Stimulated activated memory B cell treated with anti-CD40 and anti-IgM and Interleukin-4, amounts not matched to agents 10 μg/mL and 1 μg/mL and 100 μg/mL, for 72 hours (primary cell): Measurements from ENCODE around the gene SNAP47.

Source experiments
- ATAC-seq: fragments of 150-1000 bp; cut with Tn5 transposase; 2 replicates; pipeline ENCODE4 v1.10.0; 2021
- H3K27ac Mint-ChIP-seq: one replicate; pipeline ENCODE4 v1.8.0; 2022; ENCODE audit warnings: mild to moderate bottlenecking, mixed read lengths
- H3K27me3 Mint-ChIP-seq: one replicate; pipeline ENCODE4 v1.8.0; 2022; ENCODE audit warnings: mixed read lengths
- H3K36me3 Mint-ChIP-seq: one replicate; pipeline ENCODE4 v1.8.0; 2022; ENCODE audit warnings: mixed read lengths
- H3K4me1 Mint-ChIP-seq: one replicate; pipeline ENCODE4 v1.8.0; 2022; ENCODE audit warnings: mixed read lengths
- H3K4me3 Mint-ChIP-seq: one replicate; pipeline ENCODE4 v1.8.0; 2022; ENCODE audit warnings: mild to moderate bottlenecking, moderate library complexity, mixed read lengths
- H3K9me3 Mint-ChIP-seq: one replicate; pipeline ENCODE4 v1.8.0; 2022; ENCODE audit warnings: mixed read lengths

The SNAP47 gene

GRCh38 chr1:227790034-227790400, 54.8 kb downstream of the SNAP47 start:
- ATAC-seq: no peak
- no peaks in the 10 kb centered on the region for H3K36me3 Mint-ChIP-seq
- H3K27me3 Mint-ChIP-seq: peaks cover 11% of the 10 kb centered on the region
- H3K4me3 Mint-ChIP-seq: no peak overlapping the region
- H3K4me1 Mint-ChIP-seq: peaks cover 30% of the 10 kb centered on the region
- no peak overlapping the region for H3K27ac Mint-ChIP-seq
- no peaks in the 10 kb centered on the region for H3K9me3 Mint-ChIP-seq

GRCh38 chr1:227790868-227791267, 55.6 kb downstream of the SNAP47 start:
- no peak for ATAC-seq
- Mint-ChIP-seq H3K27ac (no peak overlapping the region), H3K36me3 (no peaks in the 10 kb centered on the region)

GRCh38 chr1:227791425-227792143, 56.3 kb downstream of the SNAP47 start:
- Mint-ChIP-seq H3K27ac (no peak overlapping the region), H3K4me1 (peaks cover 16% of the 10 kb centered on the region), H3K9me3 (no peaks in the 10 kb centered on the region), H3K4me3 (no peak overlapping the region), H3K27me3 (peaks cover 17% of the 10 kb centered on the region), H3K36me3 (no peaks in the 10 kb centered on the region)
- no peak for ATAC-seq

More at GRCh38 chr1:227790868-227791267, 55.6 kb downstream of the SNAP47 start:
- H3K27me3 Mint-ChIP-seq: peaks cover 11% of the 10 kb centered on the region
- H3K9me3 Mint-ChIP-seq: no peaks in the 10 kb centered on the region
- peaks cover 23% of the 10 kb centered on the region for H3K4me1 Mint-ChIP-seq
- H3K4me3 Mint-ChIP-seq: no peak overlapping the region

GRCh38 chr1:227792216-227793078, 57.2 kb downstream of the SNAP47 start:
- peaks cover 8% of the 10 kb centered on the region for H3K4me1 Mint-ChIP-seq
- no peaks in the 10 kb centered on the region for H3K36me3 Mint-ChIP-seq
- ATAC-seq: no peak
- no peaks in the 10 kb centered on the region for H3K9me3 Mint-ChIP-seq
- H3K27me3 Mint-ChIP-seq: peaks cover 25% of the 10 kb centered on the region
- H3K4me3 Mint-ChIP-seq: no peak overlapping the region
- H3K27ac Mint-ChIP-seq: no peak overlapping the region

GRCh38 chr1:227793079-227793947, 58.1 kb downstream of the SNAP47 start:
- H3K4me3 Mint-ChIP-seq: no peak overlapping the region
- no peaks in the 10 kb centered on the region for H3K36me3 Mint-ChIP-seq
- ATAC-seq: no peak
- no peaks in the 10 kb centered on the region for H3K9me3 Mint-ChIP-seq
- no peak overlapping the region for H3K27ac Mint-ChIP-seq
- peaks cover 26% of the 10 kb centered on the region for H3K27me3 Mint-ChIP-seq
- peaks cover 5% of the 10 kb centered on the region for H3K4me1 Mint-ChIP-seq

GRCh38 chr1:227793948-227794816, 58.9 kb downstream of the SNAP47 start:
- H3K27ac Mint-ChIP-seq: no peak overlapping the region
- H3K27me3 Mint-ChIP-seq: peaks cover 26% of the 10 kb centered on the region
- no peak overlapping the region for H3K4me3 Mint-ChIP-seq
- peaks cover 4% of the 10 kb centered on the region for H3K4me1 Mint-ChIP-seq
- H3K9me3 Mint-ChIP-seq: no peaks in the 10 kb centered on the region
- no peaks in the 10 kb centered on the region for H3K36me3 Mint-ChIP-seq
- no peak for ATAC-seq

GRCh38 chr1:227794817-227795192, 59.6 kb downstream of the SNAP47 start:
- Mint-ChIP-seq H3K4me3 (no peak overlapping the region), H3K4me1 (no peaks in the 10 kb centered on the region), H3K27me3 (peaks cover 26% of the 10 kb centered on the region), H3K27ac (no peak overlapping the region), H3K36me3 (no peaks in the 10 kb centered on the region), H3K9me3 (peaks cover under 1% of the 10 kb centered on the region)
- ATAC-seq: no peak

- H3K4me1 Mint-ChIP-seq: no peaks in the 10 kb centered on the region
- no peak overlapping the region for H3K27ac Mint-ChIP-seq
These were observed 60.5 kb downstream of the SNAP47 start for GRCh38 chr1:227795732-227796131.

GRCh38 chr1:227796359-227796915, 61.2 kb downstream of the SNAP47 start:
- H3K4me3 Mint-ChIP-seq: no peak overlapping the region
- H3K4me1 Mint-ChIP-seq: no peaks in the 10 kb centered on the region
- H3K27me3 Mint-ChIP-seq: peaks cover 26% of the 10 kb centered on the region
- H3K9me3 Mint-ChIP-seq: peaks cover 3% of the 10 kb centered on the region
- ATAC-seq: no peak
- H3K27ac Mint-ChIP-seq: no peak overlapping the region
- no peaks in the 10 kb centered on the region for H3K36me3 Mint-ChIP-seq

More at GRCh38 chr1:227795732-227796131, 60.5 kb downstream of the SNAP47 start:
- Mint-ChIP-seq H3K4me3 (no peak overlapping the region), H3K27me3 (peaks cover 26% of the 10 kb centered on the region), H3K36me3 (no peaks in the 10 kb centered on the region), H3K9me3 (peaks cover 3% of the 10 kb centered on the region)
- ATAC-seq: no peak

GRCh38 chr1:227797144-227797543, 61.9 kb downstream of the SNAP47 start:
- no peaks in the 10 kb centered on the region for H3K36me3 Mint-ChIP-seq
- no peaks in the 10 kb centered on the region for H3K4me1 Mint-ChIP-seq
- no peak overlapping the region for H3K4me3 Mint-ChIP-seq
- no peak for ATAC-seq
- H3K9me3 Mint-ChIP-seq: peaks cover 3% of the 10 kb centered on the region
- H3K27me3 Mint-ChIP-seq: peaks cover 26% of the 10 kb centered on the region
- H3K27ac Mint-ChIP-seq: no peak overlapping the region

GRCh38 chr1:227797625-227798024, 62.4 kb downstream of the SNAP47 start:
- Mint-ChIP-seq H3K27ac (no peak overlapping the region), H3K9me3 (peaks cover 3% of the 10 kb centered on the region), H3K27me3 (peaks cover 26% of the 10 kb centered on the region), H3K4me3 (no peak overlapping the region), H3K36me3 (no peaks in the 10 kb centered on the region), H3K4me1 (no peaks in the 10 kb centered on the region)
- no peak for ATAC-seq

- Mint-ChIP-seq H3K4me1 (no peaks in the 10 kb centered on the region), H3K9me3 (peaks cover 6% of the 10 kb centered on the region), H3K4me3 (no peak overlapping the region), H3K27me3 (peaks cover 32% of the 10 kb centered on the region), H3K27ac (no peak overlapping the region), H3K36me3 (no peaks in the 10 kb centered on the region)
- ATAC-seq: no peak
These were observed 63.0 kb downstream of the SNAP47 start for GRCh38 chr1:227798078-227798802.

GRCh38 chr1:227799756-227800155, 64.5 kb downstream of the SNAP47 start:
- Mint-ChIP-seq H3K36me3 (no peaks in the 10 kb centered on the region), H3K9me3 (peaks cover 15% of the 10 kb centered on the region), H3K27ac (no peak overlapping the region), H3K4me3 (no peak overlapping the region), H3K27me3 (peaks cover 38% of the 10 kb centered on the region), H3K4me1 (no peaks in the 10 kb centered on the region)
- ATAC-seq: no peak

GRCh38 chr1:227803933-227804332, 68.7 kb downstream of the SNAP47 start:
- no peaks in the 10 kb centered on the region for H3K36me3 Mint-ChIP-seq
- no peaks in the 10 kb centered on the region for H3K4me1 Mint-ChIP-seq
- H3K27ac Mint-ChIP-seq: no peak overlapping the region
- peaks cover 55% of the 10 kb centered on the region for H3K27me3 Mint-ChIP-seq
- no peak for ATAC-seq
- peaks cover 20% of the 10 kb centered on the region for H3K9me3 Mint-ChIP-seq
- H3K4me3 Mint-ChIP-seq: no peak overlapping the region
